ENCODE results near the gene ITLN2. TPM values are rescaled to one million over a fixed set of nuclear protein-coding genes. Genes with fewer than 3 reads are reported as not detected.

ITLN2 gene
- total and polyA plus RNA-seq, 2 experiments from 2014 or later, result 8.0 to 12.8 TPM

- Mint-ChIP-seq H3K4me3 (no peak overlapping the region), H3K9me3 (peaks cover 17% of the 10 kb centered on the region; the same call in 2 of the 3 replicates), H3K27me3 (ENCODE audit: insufficient read depth, low read depth, poor library complexity) (peaks cover 1% of the 10 kb centered on the region), H3K27ac (no peak overlapping the region), H3K36me3 (ENCODE audit: low read depth) (peaks cover 10% of the 10 kb centered on the region; the same call in 2 of the 3 replicates), H3K4me1 (peaks cover 26% of the 10 kb centered on the region; the same call in 2 of the 3 replicates)
- no peaks in the 10 kb centered on the region for H3K79me2 ChIP-seq (replicated peaks; ENCODE audit: insufficient read depth)
- no peaks in the 10 kb centered on the region for H3K27me3 ChIP-seq (ENCODE audit: insufficient read depth)
- no peak overlapping the region for H3K4me3 ChIP-seq
- H3F3A ChIP-seq (replicated peaks; ENCODE audit: low read depth), result no peaks in the 10 kb centered on the region
- DNase-seq (ENCODE audit: low spot score), result no peak
- H3K4me2 ChIP-seq, result no peak overlapping the region
- TF ChIP-seq EZH2 (IDR thresholded peaks at IDR 0.05; ENCODE audit: low read depth, unreplicated experiment) (no peak), ZNF114 (CRISPR knock-in tag; IDR thresholded peaks at IDR 0.05) (no peak), CREB1 (CRISPR knock-in tag; IDR thresholded peaks at IDR 0.05; ENCODE audit: low read depth) (no peak), ZNF331 (CRISPR knock-in tag; IDR thresholded peaks at IDR 0.05; ENCODE audit: low read depth) (no peak), REST (IDR thresholded peaks at IDR 0.05; ENCODE audit: unreplicated experiment) (no peak), JUNB (IDR thresholded peaks at IDR 0.05; ENCODE audit: unreplicated experiment) (no peak), POLR2AphosphoS5 (IDR thresholded peaks at IDR 0.05; ENCODE audit: low read depth) (no peak), STAT1 (IDR thresholded peaks at IDR 0.05; ENCODE audit: unreplicated experiment) (no peak), ZNF462 (CRISPR knock-in tag; IDR thresholded peaks at IDR 0.05) (no peak), ETS1 (IDR thresholded peaks at IDR 0.05) (no peak), NANOG (IDR thresholded peaks at IDR 0.05; ENCODE audit: borderline replicate concordance) (no peak)
- H3K36me3 ChIP-seq (ENCODE audit: insufficient read depth), result no peaks in the 10 kb centered on the region
- ATAC-seq, result no peak
- H4K20me1 ChIP-seq (replicated peaks; ENCODE audit: insufficient read depth), result no peaks in the 10 kb centered on the region
- no peak overlapping the region for H2AFZ ChIP-seq
- H3K4me1 ChIP-seq (ENCODE audit: insufficient read depth), result no peaks in the 10 kb centered on the region
- 0 out of 2 replicates have a peak overlapping the region, but pooled peaks have one; percentile 32 for H3K27ac ChIP-seq (ENCODE audit: low read depth)
- H3K9me2 ChIP-seq (ENCODE audit: insufficient read depth), result no peaks in the 10 kb centered on the region
Observed at GRCh38 chr1:160945079-160945478, 9.5 kb downstream of the ITLN2 start.
